SK-N-SH (cell line): ENCODE measurements around the gene RPA1. TPM values are rescaled to one million over a fixed set of nuclear protein-coding genes. Genes with fewer than 3 reads are reported as not detected.

Experiments used
- CTCF ChIA-PET: fragments of 300-600, 350-600 bp; formaldehyde crosslinking; extraction: SDS; loops from one replicate; lab custom pipeline; 2021; lab: Yijun Ruan, JAX
- POLR2A ChIA-PET: fragments of 350-600 bp; sonication (Branson Sonifier 250); formaldehyde crosslinking; extraction: SDS; loops from one replicate; lab custom pipeline; 2020; ENCODE audit warnings: antibody characterized with exemption, inconsistent platforms; lab: Yijun Ruan, JAX
- DNase-seq: peaks from one replicate; pipeline ENCODE4 v3.0.0; 2012
- H2AFZ ChIP-seq: fragments of 200-600 bp; sonication (generic); 2 replicates; pipeline ENCODE4 v1.8.1; 2016; ENCODE audit warnings: antibody characterized with exemption, mild to moderate bottlenecking, low read depth
- H3F3A ChIP-seq: fragments of 200-600 bp; sonication (generic); replicated peaks from 2 replicates; pipeline ENCODE3; 2016; ENCODE audit warnings: antibody characterized with exemption, mild to moderate bottlenecking; ENCODE audit not compliant: insufficient read depth
- H3K27ac ChIP-seq, 2 experiments: fragments of 200-500 bp in 1 of 2; fragments of 200-600 bp in 1 of 2; sonication (Bioruptor generic) in 1 of 2; sonication (generic), shearing (Covaris generic) in 1 of 2; 2 replicates each; pipeline versions ENCODE4 v1.5.1 to v1.6.1; 2014 to 2016; ENCODE audit warnings: low read depth in 2 of 2, inconsistent platforms in 1 of 2, low read length in 1 of 2, mild to moderate bottlenecking in 1 of 2, mixed read lengths in 1 of 2
- H3K27me3 ChIP-seq: fragments of 200-600 bp; sonication (generic), shearing (Covaris generic); 2 replicates; pipeline ENCODE4 v1.6.1; 2016; ENCODE audit warnings: mixed run types; ENCODE audit not compliant: insufficient read depth
- H3K36me3 ChIP-seq, 2 experiments: fragments of 200-500 bp in 1 of 2; fragments of 200-600 bp in 1 of 2; sonication (Bioruptor generic) in 1 of 2; sonication (generic) in 1 of 2; replicated peaks in 1 of 2; 2 replicates each; pipeline versions ENCODE3 to v1.5.1; 2014 to 2016; ENCODE audit warnings: low read length in 1 of 2, mild to moderate bottlenecking in 1 of 2; ENCODE audit not compliant: insufficient read depth in 2 of 2, control insufficient read depth in 1 of 2
- H3K4me1 ChIP-seq, 2 experiments: fragments of 200-500 bp in 1 of 2; fragments of 200-600 bp in 1 of 2; sonication (Bioruptor generic) in 1 of 2; sonication (generic), shearing (Covaris generic) in 1 of 2; 2 replicates each; pipeline versions ENCODE4 v1.5.1 to v1.6.1; 2014 to 2016; ENCODE audit warnings: low read depth in 1 of 2, low read length in 1 of 2, mixed run types in 1 of 2; ENCODE audit not compliant: insufficient read depth in 2 of 2, control insufficient read depth in 1 of 2
- H3K4me2 ChIP-seq: fragments of 200-600 bp; sonication (generic), shearing (Covaris generic); 2 replicates; pipeline ENCODE4 v1.6.1; 2017; ENCODE audit warnings: mixed run types
- H3K4me3 ChIP-seq, 2 experiments: fragments of 200-500 bp in 1 of 2; fragments of 200-600 bp in 1 of 2; sonication (Bioruptor generic) in 1 of 2; sonication (generic), shearing (Covaris generic) in 1 of 2; 2 replicates each; pipeline versions ENCODE4 v1.5.1 to v1.8.1; 2014 to 2016; ENCODE audit warnings: low read depth in 2 of 2, inconsistent platforms in 1 of 2, low read length in 1 of 2, mild to moderate bottlenecking in 1 of 2, mixed read lengths in 1 of 2, moderate library complexity in 1 of 2
- H3K79me2 ChIP-seq: fragments of 200-600 bp; sonication (generic); 2 replicates; pipeline ENCODE4 v1.8.1; 2017; ENCODE audit warnings: mild to moderate bottlenecking; ENCODE audit not compliant: insufficient read depth
- H3K9ac ChIP-seq: fragments of 200-600 bp; sonication (generic); 2 replicates; pipeline ENCODE4 v1.6.1; 2017; ENCODE audit warnings: mixed run types
- H3K9me2 ChIP-seq: fragments of 200-600 bp; sonication (generic); 2 replicates; pipeline ENCODE4 v1.6.1; 2017; ENCODE audit warnings: mixed run types
- H3K9me3 ChIP-seq: fragments of 200-600 bp; sonication (generic); 2 replicates; pipeline ENCODE4 v1.6.1; 2017; ENCODE audit warnings: mixed run types, mild to moderate bottlenecking, moderate library complexity
- H4K20me1 ChIP-seq: fragments of 200-600 bp; sonication (generic); 2 replicates; pipeline ENCODE4 v1.6.1; 2017; ENCODE audit warnings: mild to moderate bottlenecking, mixed run types; ENCODE audit not compliant: insufficient read depth
- CHD2 ChIP-seq: fragments of 150-350 bp; IDR thresholded peaks from 2 replicates; pipeline ENCODE4 v1.6.1; 2018; ENCODE audit warnings: low read length; ENCODE audit not compliant: partially characterized antibody
- ELF1 ChIP-seq: IDR thresholded peaks from 2 replicates; pipeline ENCODE4 v1.4.0; 2012
- EP300 ChIP-seq, 2 experiments: IDR thresholded peaks; 2 replicates each; pipeline versions ENCODE4 v1.4.0 to v1.6.1; 2012; ENCODE audit warnings: borderline replicate concordance in 1 of 2, low read depth in 1 of 2, low read length in 1 of 2
- EZH2phosphoT487 ChIP-seq: fragments of 200-600 bp; sonication (generic); IDR thresholded peaks from 2 replicates; pipeline ENCODE4 v1.6.1; 2017; ENCODE audit warnings: low read depth, mixed run types, mild to moderate bottlenecking, antibody characterized with exemption, moderate library complexity, borderline replicate concordance
- FOXJ3 ChIP-seq: sonication (generic); formaldehyde crosslinking; IDR thresholded peaks from 2 replicates; pipeline ENCODE4 v1.5.1; 2020; ENCODE audit warnings: mild to moderate bottlenecking, missing genetic modification reagents
- FOXM1 ChIP-seq: IDR thresholded peaks from 2 replicates; pipeline ENCODE4 v1.4.0; 2012; ENCODE audit warnings: low read depth, mild to moderate bottlenecking
- GABPA ChIP-seq: IDR thresholded peaks from 2 replicates; pipeline ENCODE4 v1.4.0; 2012; ENCODE audit warnings: low read depth, mild to moderate bottlenecking
- JUND ChIP-seq: IDR thresholded peaks from 2 replicates; pipeline ENCODE4 v1.4.0; 2012
- MAX ChIP-seq: IDR thresholded peaks from 2 replicates; pipeline ENCODE4 v1.4.0; 2012; ENCODE audit warnings: low read depth
- MEF2A ChIP-seq: IDR thresholded peaks from 2 replicates; pipeline ENCODE4 v1.4.0; 2012; ENCODE audit warnings: low read depth, borderline replicate concordance
- MXI1 ChIP-seq: IDR thresholded peaks from 2 replicates; pipeline ENCODE4 v1.6.1; 2012; ENCODE audit warnings: mild to moderate bottlenecking, low read depth, low read length, improper control_type of control experiment
- NFIC ChIP-seq: IDR thresholded peaks from 2 replicates; pipeline ENCODE4 v1.4.0; 2012; ENCODE audit warnings: borderline replicate concordance
- NRF1 ChIP-seq: IDR thresholded peaks from 2 replicates; pipeline ENCODE4 v1.6.1; 2012; ENCODE audit warnings: low read depth, mild to moderate bottlenecking, low read length
- RAD21 ChIP-seq: IDR thresholded peaks from 2 replicates; pipeline ENCODE4 v1.6.1; 2012; ENCODE audit warnings: mild to moderate bottlenecking, low read length
- RCOR1 ChIP-seq: fragments of 150-350 bp; IDR thresholded peaks from 2 replicates; pipeline ENCODE4 v1.6.1; 2017; ENCODE audit warnings: antibody characterized with exemption, low read length
- RFX5 ChIP-seq: IDR thresholded peaks from 2 replicates; pipeline ENCODE4 v1.6.1; 2012; ENCODE audit warnings: mild to moderate bottlenecking, improper control_type of control experiment, low read length
- RXRA ChIP-seq: IDR thresholded peaks from 2 replicates; pipeline ENCODE4 v1.4.0; 2012; ENCODE audit warnings: low read depth, mild to moderate bottlenecking, borderline replicate concordance
- YY1 ChIP-seq: IDR thresholded peaks from 2 replicates; pipeline ENCODE4 v1.4.0; 2012; ENCODE audit warnings: low read depth, mild to moderate bottlenecking
- WGBS: methylation state at CpG from one replicate; pipeline ENCODE4 v1.1.6; 2017; ENCODE audit warnings: low lambda C conversion rate; 5-methylcytosine and 5-hydroxymethylcytosine counted together
- polyA plus RNA-seq, 3 experiments: library from polyadenylated mRNA; depleted of rRNA; stranded (reverse); fragments of >200 nt; gene quantifications; 2 replicates each; pipeline ENCODE4 v1.2.3, GENCODE V29; 2012
- TF ChIP-seq, protein P1 (sequence below): fragments of 150-350 bp; IDR thresholded peaks from 2 replicates; pipeline ENCODE4 v1.6.1; 2016; ENCODE audit warnings: mild to moderate bottlenecking, low read depth, low read length

RPA1 gene
- polyA plus RNA-seq, 1 of the 3 experiments (the other 2 are of a cell fraction), result 47.2 TPM

DNA sequence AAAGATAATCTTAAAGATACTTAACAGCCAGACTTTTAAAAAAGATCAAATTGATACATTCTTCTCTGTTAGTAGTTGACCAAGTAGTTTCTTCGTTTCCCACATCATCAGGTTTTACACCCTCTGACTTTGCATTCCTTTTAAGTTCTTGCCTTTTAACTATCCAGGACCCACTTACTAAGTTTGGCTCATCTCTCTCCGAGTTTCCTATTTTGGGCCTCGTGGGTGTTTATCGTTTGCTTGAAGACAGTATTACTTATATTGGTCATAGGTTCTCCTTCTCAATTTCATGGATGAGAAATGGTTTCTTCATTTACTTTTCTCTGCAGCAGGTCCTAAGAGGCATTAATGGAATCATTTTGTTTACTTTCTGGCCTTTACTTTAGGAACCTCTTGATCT is 43.2 kb downstream of the RPA1 start:
- H3K9ac ChIP-seq, result no peak overlapping the region
- no peak overlapping the region for H2AFZ ChIP-seq
- no peak for TF ChIP-seq ELF1
- TF ChIP-seq NRF1, result no peak
- no peak for TF ChIP-seq EZH2phosphoT487
- no peak for DNase-seq
- WGBS, result 97% methylated on average over 4 of the region's 4 CpGs
- no peak overlapping the region for H3K4me2 ChIP-seq
- H3K9me3 ChIP-seq, result no peaks in the 10 kb centered on the region
- no peaks in the 10 kb centered on the region for H3K4me1 ChIP-seq
- no peaks in the 10 kb centered on the region for H3K79me2 ChIP-seq
- POLR2A ChIA-PET, result no interaction called here
- no peaks in the 10 kb centered on the region for H3K27me3 ChIP-seq
- no peak overlapping the region for H3K4me3 ChIP-seq
- H4K20me1 ChIP-seq, result no peaks in the 10 kb centered on the region
- H3F3A ChIP-seq, result no peaks in the 10 kb centered on the region
- H3K36me3 ChIP-seq, result peaks cover 37 to 48% of the 10 kb centered on the region in 2 experiments
- no peaks in the 10 kb centered on the region for H3K9me2 ChIP-seq
- CTCF ChIA-PET, result no interaction called here
- no peak overlapping the region for H3K27ac ChIP-seq

GRCh38 chr17:1873418-1873817 is 43.6 kb downstream of the RPA1 start:
- no peak overlapping the region for H3K9ac ChIP-seq
- H3K4me3 ChIP-seq, result no peak overlapping the region
- CTCF ChIA-PET, result no interaction called here
- no peaks in the 10 kb centered on the region for H4K20me1 ChIP-seq
- H3K36me3 ChIP-seq, result peaks cover 38 to 50% of the 10 kb centered on the region in 2 experiments
- no peak overlapping the region for H3K4me2 ChIP-seq
- POLR2A ChIA-PET, result no interaction called here
- TF ChIP-seq NFIC, result no peak
- TF ChIP-seq JUND, result no peak
- TF ChIP-seq EP300 (IDR thresholded peaks at IDR 0.05; ENCODE audit: borderline replicate concordance in 1 of 2, low read depth in 1 of 2, low read length in 1 of 2), result no peak
- TF ChIP-seq MEF2A, result no peak
- TF ChIP-seq MXI1, result no peak
- no peak for TF ChIP-seq RCOR1
- TF ChIP-seq RFX5, result no peak
- no peak for TF ChIP-seq CHD2
- no peak for TF ChIP-seq YY1
- H3K4me1 ChIP-seq, result no peaks in the 10 kb centered on the region
- H2AFZ ChIP-seq, result no peak overlapping the region
- WGBS, result 93% methylated on average over 9 of the region's 9 CpGs
- no peaks in the 10 kb centered on the region for H3K27me3 ChIP-seq
- H3K27ac ChIP-seq, result no peak overlapping the region
- H3K9me3 ChIP-seq, result no peaks in the 10 kb centered on the region
- H3F3A ChIP-seq, result no peaks in the 10 kb centered on the region
- H3K79me2 ChIP-seq, result no peaks in the 10 kb centered on the region
- no peaks in the 10 kb centered on the region for H3K9me2 ChIP-seq
- no peak for DNase-seq

- H3K9me2 ChIP-seq, result no peaks in the 10 kb centered on the region
- POLR2A ChIA-PET, result no interaction called here
- no peaks in the 10 kb centered on the region for H4K20me1 ChIP-seq
- WGBS, result 96% methylated on average over 4 of the region's 4 CpGs
- no peaks in the 10 kb centered on the region for H3K4me1 ChIP-seq
- CTCF ChIA-PET, result interaction anchor here (0.6 to 1.0 kb wide), 2 partner anchors 10 to 15 kb away, joined by 3 to 4 read pairs; no protein-coding TSS in a partner anchor
- DNase-seq, result no peak
- H3F3A ChIP-seq, result no peaks in the 10 kb centered on the region
- H3K9me3 ChIP-seq, result no peaks in the 10 kb centered on the region
- H3K27ac ChIP-seq, result no peak overlapping the region
- no peaks in the 10 kb centered on the region for H3K79me2 ChIP-seq
- H2AFZ ChIP-seq, result no peak overlapping the region
- no peak overlapping the region for H3K4me3 ChIP-seq
- H3K27me3 ChIP-seq, result no peaks in the 10 kb centered on the region
- H3K4me2 ChIP-seq, result no peak overlapping the region
- H3K9ac ChIP-seq, result no peak overlapping the region
- peaks cover 49 to 65% of the 10 kb centered on the region in 2 experiments for H3K36me3 ChIP-seq
- TF ChIP-seq MAX (no peak), ELF1 (no peak), FOXM1 (no peak), RXRA (no peak), FOXJ3 (CRISPR knock-in tag) (no peak), MXI1 (no peak), RAD21 (no peak), GABPA (no peak)
- TF ChIP-seq, protein P1, sequence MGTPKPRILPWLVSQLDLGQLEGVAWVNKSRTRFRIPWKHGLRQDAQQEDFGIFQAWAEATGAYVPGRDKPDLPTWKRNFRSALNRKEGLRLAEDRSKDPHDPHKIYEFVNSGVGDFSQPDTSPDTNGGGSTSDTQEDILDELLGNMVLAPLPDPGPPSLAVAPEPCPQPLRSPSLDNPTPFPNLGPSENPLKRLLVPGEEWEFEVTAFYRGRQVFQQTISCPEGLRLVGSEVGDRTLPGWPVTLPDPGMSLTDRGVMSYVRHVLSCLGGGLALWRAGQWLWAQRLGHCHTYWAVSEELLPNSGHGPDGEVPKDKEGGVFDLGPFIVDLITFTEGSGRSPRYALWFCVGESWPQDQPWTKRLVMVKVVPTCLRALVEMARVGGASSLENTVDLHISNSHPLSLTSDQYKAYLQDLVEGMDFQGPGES, result no peak
These were observed 45.8 kb downstream of the RPA1 start for GRCh38 chr17:1875597-1875996.
